Liver (tissue), 9 donors: ENCODE measurements around the gene JMJD4. TPM values are rescaled to one million over a fixed set of nuclear protein-coding genes. Genes with fewer than 3 reads are reported as not detected.

Experiments
- DNase-seq: peaks from one replicate; pipeline ENCODE4 v3.0.0-alpha.2; 2017; ENCODE audit warnings: low spot score
- H3K27ac ChIP-seq, 2 donors: one replicate each; pipeline ENCODE4 v1.7.0; 2013; ENCODE audit warnings: inconsistent platforms in 2 of 2, low read length in 2 of 2, control low read depth in 1 of 2, low read depth in 1 of 2, mild to moderate bottlenecking in 1 of 2
- H3K27me3 ChIP-seq, 4 donors: one replicate each; pipeline versions ENCODE4 v1.6.1 to v1.7.0; 2013; ENCODE audit warnings: low read length in 3 of 4, inconsistent platforms in 1 of 4, mild to moderate bottlenecking in 1 of 4, moderate library complexity in 1 of 4; ENCODE audit not compliant: control insufficient read depth in 4 of 4, insufficient read depth in 4 of 4
- H3K36me3 ChIP-seq, 4 donors: one replicate each; pipeline versions ENCODE4 v1.6.1 to v1.7.0; 2013; ENCODE audit warnings: low read length in 3 of 4, mild to moderate bottlenecking in 3 of 4, low read depth in 1 of 4, moderate library complexity in 1 of 4; ENCODE audit not compliant: control insufficient read depth in 4 of 4, insufficient read depth in 3 of 4
- H3K4me1 ChIP-seq, 4 donors: one replicate each; pipeline versions ENCODE4 v1.6.1 to v1.7.0; 2013; ENCODE audit warnings: low read length in 3 of 4, mild to moderate bottlenecking in 3 of 4, moderate library complexity in 1 of 4; ENCODE audit not compliant: control insufficient read depth in 4 of 4, insufficient read depth in 4 of 4
- H3K4me3 ChIP-seq, 3 donors: one replicate each; pipeline versions ENCODE4 v1.6.1 to v1.7.0; 2013; ENCODE audit warnings: low read length in 3 of 3, control low read depth in 1 of 3, low read depth in 1 of 3, mild to moderate bottlenecking in 1 of 3
- H3K9ac ChIP-seq, 2 donors: one replicate each; pipeline ENCODE4 v1.7.0; 2013; ENCODE audit warnings: low read length in 2 of 2, mild to moderate bottlenecking in 2 of 2, moderate library complexity in 2 of 2, control low read depth in 1 of 2, low read depth in 1 of 2
- H3K9me3 ChIP-seq, 4 donors: one replicate each; pipeline versions ENCODE4 v1.6.1 to v1.7.0; 2013; ENCODE audit warnings: low read length in 3 of 4; ENCODE audit not compliant: control insufficient read depth in 4 of 4
- CTCF ChIP-seq: fragments of 150-350 bp; IDR thresholded peaks from 2 replicates; pipeline ENCODE4 v1.5.1; 2017; ENCODE audit warnings: improper control_type of control experiment, low read depth, low read length; ENCODE audit not compliant: missing input control
- EGR1 ChIP-seq, 2 donors: IDR thresholded peaks; 2 replicates each; pipeline ENCODE4 v1.6.1; 2016 to 2018; ENCODE audit warnings: antibody characterized with exemption in 2 of 2, low read depth in 2 of 2
- FOXA1 ChIP-seq: IDR thresholded peaks from 2 replicates; pipeline ENCODE4 v1.6.1; 2016; ENCODE audit warnings: antibody characterized with exemption
- FOXA2 ChIP-seq: IDR thresholded peaks from 2 replicates; pipeline ENCODE4 v1.6.1; 2016; ENCODE audit warnings: antibody characterized with exemption
- GABPA ChIP-seq, 2 donors: IDR thresholded peaks in 1 of 2; conservative IDR thresholded peaks in 1 of 2; 2 replicates each; pipeline ENCODE4 v1.6.1; 2016; ENCODE audit warnings: antibody characterized with exemption in 2 of 2, mild to moderate bottlenecking in 1 of 2, moderate library complexity in 1 of 2
- HNF4A ChIP-seq, 2 donors: conservative IDR thresholded peaks; 2 replicates each; pipeline ENCODE4 v1.6.1; 2016; ENCODE audit warnings: antibody characterized with exemption in 2 of 2, mild to moderate bottlenecking in 2 of 2
- HNF4G ChIP-seq: IDR thresholded peaks from 2 replicates; pipeline ENCODE4 v1.6.1; 2016; ENCODE audit warnings: antibody characterized with exemption
- JUND ChIP-seq, 2 donors: IDR thresholded peaks; 2 replicates each; pipeline ENCODE4 v1.6.1; 2016; ENCODE audit warnings: antibody characterized with exemption in 2 of 2
- NR2F2 ChIP-seq: IDR thresholded peaks from 2 replicates; pipeline ENCODE4 v1.6.1; 2016; ENCODE audit warnings: antibody characterized with exemption
- RAD21 ChIP-seq, 2 donors: IDR thresholded peaks; 2 replicates each; pipeline ENCODE4 v1.6.1; 2016; ENCODE audit warnings: antibody characterized with exemption in 2 of 2, mild to moderate bottlenecking in 2 of 2
- REST ChIP-seq: IDR thresholded peaks from 2 replicates; pipeline ENCODE4 v1.6.1; 2016; ENCODE audit warnings: antibody characterized with exemption, mild to moderate bottlenecking
- RXRA ChIP-seq, 2 donors: IDR thresholded peaks; 2 replicates each; pipeline ENCODE4 v1.6.1; 2017 to 2018; ENCODE audit warnings: antibody characterized with exemption in 2 of 2, mild to moderate bottlenecking in 1 of 2
- SP1 ChIP-seq: IDR thresholded peaks from 2 replicates; pipeline ENCODE4 v1.6.1; 2018; ENCODE audit warnings: antibody characterized with exemption, mild to moderate bottlenecking
- YY1 ChIP-seq: IDR thresholded peaks from 2 replicates; pipeline ENCODE4 v1.6.1; 2016; ENCODE audit warnings: antibody characterized with exemption, mild to moderate bottlenecking
- WGBS: extraction: QIAGEN DNeasy Blood & Tissue Kit; methylation state at CpG from one replicate; pipeline ENCODE4 v1.1.7; 2013; 5-methylcytosine and 5-hydroxymethylcytosine counted together
- polyA plus RNA-seq, 2 donors: library from polyadenylated mRNA; stranded (reverse) in 1 of 2; unstranded in 1 of 2; fragments of 200-250 nt in 1 of 2; fragments of >200 nt in 1 of 2; fragmentation: Nextera tagmentation in 1 of 2; extraction: Ambion mirVana in 1 of 2; gene quantifications; one replicate each; pipeline versions ENCODE4 v1.2.1 to v1.2.3, GENCODE V29; 2013 to 2015
- total RNA-seq, 2 donors: library from RNA; depleted of rRNA; stranded (reverse); fragments of >200 nt; gene quantifications; one replicate each; pipeline ENCODE4 v1.2.3, GENCODE V29; 2014
- TF ChIP-seq, protein P1 (sequence below): IDR thresholded peaks from 2 replicates; pipeline ENCODE4 v1.6.1; 2016; ENCODE audit warnings: antibody characterized with exemption
- TF ChIP-seq, protein P2 (sequence below): IDR thresholded peaks from 2 replicates; pipeline ENCODE4 v1.6.1; 2016; ENCODE audit warnings: antibody characterized with exemption
- TF ChIP-seq, protein P3 (sequence below): IDR thresholded peaks from 2 replicates; pipeline ENCODE4 v1.6.1; 2016; ENCODE audit warnings: antibody characterized with exemption
- donor health status: healthy.
- donor health status: healthy.
- donor health status: healthy.
- donor health status: healthy.
- donor health status: healthy.

The JMJD4 gene
- total and polyA plus RNA-seq, 4 donors, result 12.4 to 22.1 (median 14.1) TPM

DNA sequence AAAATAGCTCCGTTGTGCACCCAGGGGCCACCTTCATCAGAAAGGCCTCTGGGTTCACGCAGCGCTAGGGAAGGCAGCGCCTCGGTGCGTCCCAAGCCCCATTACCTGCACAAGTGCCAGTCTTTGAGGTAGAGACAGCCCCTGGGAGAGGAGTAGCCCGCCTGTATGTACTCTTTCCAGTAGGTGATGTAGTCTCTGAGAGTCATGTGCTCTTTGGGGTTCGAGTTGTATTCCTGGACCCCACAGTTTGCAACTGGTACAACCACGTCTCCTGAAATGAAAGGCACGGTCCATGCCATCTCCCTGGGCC is 601 bp downstream of the JMJD4 start:
- 5% methylated on average over 10 of the region's 10 CpGs for WGBS
- TF ChIP-seq REST, result no peak
- no peak for TF ChIP-seq JUND (IDR thresholded peaks at IDR 0.05)
- TF ChIP-seq NR2F2, result no peak
- no peak for TF ChIP-seq SP1
- no peak for TF ChIP-seq HNF4A (conservative IDR thresholded peaks at IDR 0.05)
- TF ChIP-seq RXRA (IDR thresholded peaks at IDR 0.05), result no peak
- TF ChIP-seq GABPA (IDR thresholded peaks at IDR 0.05 in 1 of 2, conservative IDR thresholded peaks at IDR 0.05 in 1 of 2), result no peak
- TF ChIP-seq, protein P1, sequence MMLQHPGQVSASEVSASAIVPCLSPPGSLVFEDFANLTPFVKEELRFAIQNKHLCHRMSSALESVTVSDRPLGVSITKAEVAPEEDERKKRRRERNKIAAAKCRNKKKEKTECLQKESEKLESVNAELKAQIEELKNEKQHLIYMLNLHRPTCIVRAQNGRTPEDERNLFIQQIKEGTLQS, result no peak
- TF ChIP-seq, protein P2, sequence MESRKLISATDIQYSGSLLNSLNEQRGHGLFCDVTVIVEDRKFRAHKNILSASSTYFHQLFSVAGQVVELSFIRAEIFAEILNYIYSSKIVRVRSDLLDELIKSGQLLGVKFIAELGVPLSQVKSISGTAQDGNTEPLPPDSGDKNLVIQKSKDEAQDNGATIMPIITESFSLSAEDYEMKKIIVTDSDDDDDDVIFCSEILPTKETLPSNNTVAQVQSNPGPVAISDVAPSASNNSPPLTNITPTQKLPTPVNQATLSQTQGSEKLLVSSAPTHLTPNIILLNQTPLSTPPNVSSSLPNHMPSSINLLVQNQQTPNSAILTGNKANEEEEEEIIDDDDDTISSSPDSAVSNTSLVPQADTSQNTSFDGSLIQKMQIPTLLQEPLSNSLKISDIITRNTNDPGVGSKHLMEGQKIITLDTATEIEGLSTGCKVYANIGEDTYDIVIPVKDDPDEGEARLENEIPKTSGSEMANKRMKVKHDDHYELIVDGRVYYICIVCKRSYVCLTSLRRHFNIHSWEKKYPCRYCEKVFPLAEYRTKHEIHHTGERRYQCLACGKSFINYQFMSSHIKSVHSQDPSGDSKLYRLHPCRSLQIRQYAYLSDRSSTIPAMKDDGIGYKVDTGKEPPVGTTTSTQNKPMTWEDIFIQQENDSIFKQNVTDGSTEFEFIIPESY, result no peak
- TF ChIP-seq EGR1 (IDR thresholded peaks at IDR 0.05; ENCODE audit: low read depth in 2 of 2), result no peak
- no peak for TF ChIP-seq RAD21 (IDR thresholded peaks at IDR 0.05)
- no peak for TF ChIP-seq HNF4G
- H3K4me1 ChIP-seq, result peaks cover 19 to 61% (median 52%) of the 10 kb centered on the region in 4 donors
- peak overlapping the region; percentile 81 to 84 for H3K27ac ChIP-seq
- H3K36me3 ChIP-seq, result peaks cover 0 to 17% (median 4%) of the 10 kb centered on the region in 4 donors
- H3K4me3 ChIP-seq, result peak overlapping the region; percentile 77 to 91 (median 89)
- peak; percentile 41 for DNase-seq
- H3K27me3 ChIP-seq, result no peaks in the 10 kb centered on the region
- H3K9ac ChIP-seq, result peak overlapping the region; percentile 71 to 84
- no peaks in the 10 kb centered on the region for H3K9me3 ChIP-seq

DNA sequence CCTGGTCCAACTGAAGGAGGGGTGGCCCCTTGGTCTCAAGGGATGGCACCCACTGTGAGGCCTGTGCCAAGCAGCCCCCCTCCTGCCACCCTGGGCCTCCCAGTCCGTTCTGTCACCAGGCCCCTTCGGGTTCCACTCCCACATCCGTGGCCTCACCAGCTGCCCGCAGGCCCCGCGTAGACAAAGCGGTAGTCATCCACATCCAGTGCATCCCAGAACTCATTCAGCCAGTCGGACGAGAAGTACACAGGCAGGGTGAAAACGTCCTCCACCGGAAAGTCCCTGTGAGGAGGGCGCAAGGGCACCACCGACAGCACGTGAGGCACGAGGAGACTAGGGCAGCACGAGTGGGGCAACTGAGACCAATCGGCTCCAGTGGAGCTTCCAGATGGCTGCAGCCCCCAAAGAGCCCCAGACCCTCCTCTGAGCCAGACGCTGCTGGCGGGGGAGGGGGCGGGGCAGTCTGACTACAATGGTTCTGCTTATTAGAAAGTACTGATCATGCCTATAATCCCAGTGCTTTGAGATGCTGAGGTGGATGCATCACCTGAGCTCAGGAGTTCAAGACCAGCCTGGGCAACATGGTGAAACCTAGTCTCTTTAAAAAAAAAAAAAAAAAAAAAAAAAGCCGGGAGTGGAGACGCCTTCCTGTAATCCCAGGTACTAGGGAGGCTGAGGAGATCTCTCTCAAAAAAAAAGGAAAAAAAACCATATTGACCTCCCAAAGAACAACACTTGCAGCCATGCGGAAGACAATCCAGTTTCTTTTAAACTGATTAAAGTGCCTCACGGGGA is 1.2 kb downstream of the JMJD4 start:
- Histone ChIP-seq H3K27me3 (no peaks in the 10 kb centered on the region), H3K4me1 (peaks cover 21 to 67% (median 58%) of the 10 kb centered on the region in 4 donors), H3K4me3 (peak overlapping the region in 2 of 3 donors; percentile 89 to 91), H3K36me3 (peaks cover 0 to 17% (median 4%) of the 10 kb centered on the region in 4 donors), H3K9ac (peak overlapping the region; percentile 71 to 84), H3K27ac (no peak overlapping the region), H3K9me3 (no peaks in the 10 kb centered on the region)
- DNase-seq, result peak; percentile 32
- WGBS, result 78% methylated on average over 24 of the region's 24 CpGs
- TF ChIP-seq FOXA1 (no peak), HNF4G (no peak), HNF4A (conservative IDR thresholded peaks at IDR 0.05) (no peak), REST (no peak), CTCF (no peak), NR2F2 (no peak), RAD21 (IDR thresholded peaks at IDR 0.05) (no peak), YY1 (no peak), FOXA2 (no peak)
- TF ChIP-seq, protein P2, result no peak
- TF ChIP-seq, protein P3, sequence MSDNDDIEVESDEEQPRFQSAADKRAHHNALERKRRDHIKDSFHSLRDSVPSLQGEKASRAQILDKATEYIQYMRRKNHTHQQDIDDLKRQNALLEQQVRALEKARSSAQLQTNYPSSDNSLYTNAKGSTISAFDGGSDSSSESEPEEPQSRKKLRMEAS, result no peak
